SW 1271 (cell line): Measurements from ENCODE around the gene RARG.
"Not testable (repeated sequence)": the region's sequence is repeated elsewhere in the genome, so short reads cannot be mapped to it uniquely, and the experiment has no call there.

ENCODE experiments used
- DNase-seq, 2 experiments: peaks; one replicate each; lab custom pipeline; 2025; lab: John Stamatoyannopoulos, UW

Gene RARG

GRCh38 chr12:53170876-53171724 is 60.9 kb downstream of the RARG start:
- DNase-seq: no peak

- no peak for DNase-seq
Observed at GRCh38 chr12:53170215-53170614, 61.8 kb downstream of the RARG start.

- no peak for DNase-seq
Observed at GRCh38 chr12:53169644-53170043, 62.4 kb downstream of the RARG start.

GRCh38 chr12:53166837-53167236 is 65.2 kb downstream of the RARG start:
- no peak for DNase-seq

- DNase-seq: not testable (repeated sequence)
Observed at GRCh38 chr12:53163008-53163407, 69.0 kb downstream of the RARG start.

- no peak for DNase-seq
Observed at GRCh38 chr12:53161119-53161911, 70.7 kb downstream of the RARG start.

GRCh38 chr12:53160673-53161072 is 71.3 kb downstream of the RARG start:
- DNase-seq: no peak
